Stimulated activated naive CD8-positive, alpha-beta T cell treated with anti-CD3 and anti-CD28 coated beads, Interleukin-15, amount 100 ng/mL, for 72 hours (primary cell): Measurements from ENCODE around the gene OLA1.
A peak's percentile ranks its signal among the peaks of the same experiment; 100 is the strongest.

Experiments used
- ATAC-seq: fragments of 150-1000 bp; cut with Tn5 transposase; 2 replicates; pipeline ENCODE4 v1.10.0; 2021; ENCODE audit warnings: mild to moderate bottlenecking, moderate library complexity
- DNase-seq, 2 donors: peaks; one replicate each; pipeline ENCODE4 v3.0.0; 2021 to 2022
- H3K27ac Mint-ChIP-seq, 2 donors: one replicate each; pipeline ENCODE4 v1.8.0; 2022; ENCODE audit warnings: mild to moderate bottlenecking in 2 of 2, mixed read lengths in 2 of 2, moderate library complexity in 2 of 2
- H3K27me3 Mint-ChIP-seq: one replicate; pipeline ENCODE4 v1.8.0; 2022; ENCODE audit warnings: mixed read lengths
- H3K4me1 Mint-ChIP-seq: one replicate; pipeline ENCODE4 v1.8.0; 2022; ENCODE audit warnings: mild to moderate bottlenecking, mixed read lengths
- H3K4me3 Mint-ChIP-seq, 2 donors: one replicate each; pipeline ENCODE4 v1.8.0; 2022; ENCODE audit warnings: mild to moderate bottlenecking in 2 of 2, mixed read lengths in 2 of 2, moderate library complexity in 1 of 2
- H3K9me3 Mint-ChIP-seq, 2 donors: one replicate each; pipeline ENCODE4 v1.8.0; 2022; ENCODE audit warnings: mixed read lengths in 2 of 2

OLA1 gene

DNA sequence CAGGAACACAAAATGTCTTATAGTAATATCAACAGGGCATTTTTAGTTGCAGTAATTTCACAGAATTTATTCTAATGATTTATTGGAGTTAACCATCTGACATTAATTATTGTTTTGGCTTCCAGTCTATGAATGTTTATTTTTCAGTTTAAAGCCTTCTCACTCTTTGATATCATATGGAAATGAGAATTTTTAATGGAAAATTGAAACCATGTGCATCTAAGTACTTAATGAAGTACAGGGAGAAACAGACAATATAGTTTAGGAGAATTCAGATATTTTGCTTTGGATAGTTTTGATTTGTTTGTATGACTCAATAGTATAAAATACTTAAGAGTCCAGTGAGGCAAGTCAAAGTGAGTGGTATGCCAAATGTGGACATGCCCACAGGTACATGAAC, 126.1 kb downstream of the OLA1 start:
- Mint-ChIP-seq H3K9me3 (no peaks in the 10 kb centered on the region), H3K4me3 (no peak overlapping the region), H3K4me1 (peaks cover 7% of the 10 kb centered on the region), H3K27ac (no peak overlapping the region), H3K27me3 (no peaks in the 10 kb centered on the region)
- no peak for ATAC-seq
- no peak for DNase-seq

DNA sequence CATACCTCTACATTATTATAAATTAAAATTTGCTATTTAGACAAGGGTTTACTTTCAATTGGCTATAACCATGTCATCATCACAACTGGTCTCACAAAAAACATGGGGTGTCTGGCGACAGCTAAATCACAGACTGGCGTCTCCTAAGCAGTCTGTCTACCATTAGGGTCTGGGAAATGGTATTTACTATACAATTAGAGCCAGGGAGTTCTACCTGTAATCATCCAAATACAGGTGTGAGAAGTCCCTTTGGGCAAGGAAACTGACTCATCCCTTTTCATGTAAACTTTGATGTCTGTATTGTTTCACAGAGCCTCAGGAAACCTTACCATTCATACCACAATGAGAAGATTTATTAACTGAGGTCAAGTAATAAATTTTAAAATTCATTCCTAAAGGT, 126.7 kb downstream of the OLA1 start:
- H3K9me3 Mint-ChIP-seq, result no peaks in the 10 kb centered on the region
- H3K4me3 Mint-ChIP-seq, result no peak overlapping the region
- no peaks in the 10 kb centered on the region for H3K27me3 Mint-ChIP-seq
- ATAC-seq (no peak), DNase-seq (no peak)
- H3K4me1 Mint-ChIP-seq, result peaks cover 7% of the 10 kb centered on the region
- H3K27ac Mint-ChIP-seq, result no peak overlapping the region

DNA sequence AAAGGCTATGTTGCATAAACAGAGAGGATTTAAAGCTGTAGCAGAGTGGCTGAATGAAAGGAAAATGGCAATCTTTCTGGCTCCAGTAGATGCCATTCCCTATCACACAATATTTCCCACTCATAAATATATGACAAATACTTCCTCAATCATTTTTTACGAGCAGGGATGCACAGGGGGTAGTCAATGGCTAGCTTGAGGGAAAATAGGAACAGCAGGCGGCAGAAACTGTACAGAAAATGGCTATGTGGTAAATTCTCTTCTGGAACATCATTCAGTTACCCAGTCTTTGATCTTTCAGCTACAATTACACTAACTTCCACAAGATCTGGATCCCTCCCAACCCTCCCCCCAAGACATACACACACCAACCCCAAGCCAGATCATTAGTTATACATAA, 127.2 kb downstream of the OLA1 start:
- no peak for ATAC-seq
- H3K9me3 Mint-ChIP-seq, result no peaks in the 10 kb centered on the region
- no peaks in the 10 kb centered on the region for H3K27me3 Mint-ChIP-seq
- peaks cover 7% of the 10 kb centered on the region for H3K4me1 Mint-ChIP-seq
- H3K27ac Mint-ChIP-seq, result no peak overlapping the region
- no peak overlapping the region for H3K4me3 Mint-ChIP-seq
- DNase-seq, result no peak

DNA sequence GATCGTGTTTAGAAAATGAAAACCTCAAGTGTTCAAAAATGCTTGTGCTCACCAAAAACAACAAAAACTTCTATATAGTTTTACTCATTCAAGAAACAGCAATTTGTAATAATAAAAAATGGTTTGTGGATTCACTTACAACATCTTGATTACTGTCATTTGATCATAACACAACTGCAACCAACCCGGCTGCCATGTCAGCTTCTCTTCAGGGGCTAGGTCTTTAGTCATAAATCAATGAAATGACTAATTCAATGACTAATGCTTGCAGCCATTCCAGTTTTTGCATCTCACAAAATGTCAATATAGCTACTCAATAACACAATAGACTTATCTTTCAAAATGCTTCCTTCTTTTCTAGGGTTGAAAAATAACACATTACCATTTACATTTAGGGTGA, 128.0 kb downstream of the OLA1 start:
- H3K4me3 Mint-ChIP-seq, result no peak overlapping the region

DNA sequence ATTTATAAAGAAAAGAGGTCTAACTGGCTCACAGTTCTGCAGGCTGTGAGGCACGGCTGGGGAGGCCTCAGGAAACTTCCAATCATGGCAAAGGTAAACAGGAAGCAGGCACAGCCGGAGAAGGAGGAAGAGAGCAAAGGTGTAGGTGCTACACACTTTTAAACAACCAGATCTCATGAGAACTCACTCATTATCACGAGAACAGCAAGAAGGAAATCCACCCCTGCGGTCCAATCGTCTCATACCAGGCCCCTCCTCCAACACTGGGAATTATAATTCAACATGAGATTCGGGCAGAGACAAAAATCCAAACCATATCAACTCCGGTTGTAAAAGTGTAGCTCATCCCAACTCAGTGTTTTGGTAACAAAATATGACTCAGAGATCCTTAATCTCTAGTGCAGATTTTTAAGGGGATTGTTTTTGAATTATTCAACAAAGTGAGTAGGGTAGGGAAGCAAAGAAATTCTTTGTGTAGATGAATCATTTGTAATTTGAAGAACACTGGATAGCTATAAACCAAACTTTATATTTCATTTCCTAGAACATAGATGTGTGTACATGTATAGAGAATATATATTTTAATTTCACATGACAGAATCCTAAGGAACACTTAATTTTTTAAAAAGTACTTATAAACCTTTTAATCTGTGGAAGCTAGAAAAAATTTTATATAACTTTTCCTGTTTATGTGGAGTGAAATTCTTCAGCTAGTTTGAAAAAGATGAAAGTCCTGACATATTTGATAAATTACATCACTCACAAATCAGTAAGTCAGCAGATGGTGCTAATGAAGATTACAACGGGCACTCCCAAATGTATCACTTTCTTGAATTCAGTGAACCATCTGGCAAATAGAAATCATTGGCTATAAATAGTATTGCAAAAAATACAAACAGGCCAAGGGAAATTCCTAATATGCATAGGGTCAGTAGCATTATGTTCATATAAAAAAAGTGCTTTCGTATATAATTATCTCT, 130.1 kb downstream of the OLA1 start:
- peaks cover 7% of the 10 kb centered on the region for H3K4me1 Mint-ChIP-seq
- no peak for ATAC-seq
- no peaks in the 10 kb centered on the region for H3K27me3 Mint-ChIP-seq
- no peak for DNase-seq
- H3K27ac Mint-ChIP-seq, result no peak overlapping the region
- H3K4me3 Mint-ChIP-seq, result no peak overlapping the region
- no peaks in the 10 kb centered on the region for H3K9me3 Mint-ChIP-seq

More for the DNA sequence above, 128.0 kb downstream of the OLA1 start:
- H3K27ac Mint-ChIP-seq, result no peak overlapping the region
- no peaks in the 10 kb centered on the region for H3K9me3 Mint-ChIP-seq
- H3K27me3 Mint-ChIP-seq, result no peaks in the 10 kb centered on the region
- DNase-seq, result peak in 1 of 2 donors; percentile 22
- peak; percentile 74 for ATAC-seq
- H3K4me1 Mint-ChIP-seq, result peaks cover 7% of the 10 kb centered on the region

DNA sequence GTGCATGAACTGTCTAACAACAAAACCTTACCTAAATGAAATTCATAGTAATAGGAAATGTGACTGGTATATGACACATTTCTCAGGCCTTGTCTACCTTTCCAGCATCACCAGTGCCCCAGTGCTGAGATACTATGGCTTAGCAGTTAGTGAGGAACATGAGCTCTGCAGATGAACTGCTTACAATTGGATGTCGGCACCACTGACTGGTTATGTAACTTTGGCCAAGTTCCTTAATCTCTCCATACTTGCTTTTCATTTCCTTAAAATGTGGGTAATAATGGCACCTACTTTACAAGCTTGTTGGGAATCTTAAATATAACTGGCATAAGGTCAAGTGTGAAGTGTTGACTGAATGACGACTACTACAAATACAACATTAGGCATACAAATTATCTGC, 136.3 kb downstream of the OLA1 start:
- DNase-seq (no peak), ATAC-seq (no peak)
- no peaks in the 10 kb centered on the region for H3K4me1 Mint-ChIP-seq
- no peaks in the 10 kb centered on the region for H3K9me3 Mint-ChIP-seq
- no peak overlapping the region for H3K4me3 Mint-ChIP-seq
- H3K27me3 Mint-ChIP-seq, result no peaks in the 10 kb centered on the region
- no peak overlapping the region for H3K27ac Mint-ChIP-seq

DNA sequence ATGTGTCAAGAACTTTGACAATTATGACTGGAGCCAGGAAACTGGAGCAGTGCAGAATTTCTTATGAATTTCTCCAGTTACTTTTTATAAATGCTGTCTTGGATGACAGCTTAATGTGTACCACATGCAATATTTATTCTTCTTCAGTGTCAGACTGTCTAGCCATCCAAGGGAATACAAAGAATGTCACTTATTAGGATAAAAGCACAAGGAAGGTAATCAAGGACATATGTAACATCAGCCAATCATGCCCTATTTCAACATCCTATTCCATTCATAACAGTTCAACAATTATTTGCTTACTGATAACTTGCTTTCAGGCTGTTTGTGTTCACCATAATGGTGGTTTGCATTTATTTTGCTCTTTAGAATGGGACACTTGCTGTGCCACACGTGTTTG, 139.8 kb downstream of the OLA1 start:
- DNase-seq (no peak), ATAC-seq (no peak)
- H3K9me3 Mint-ChIP-seq, result no peaks in the 10 kb centered on the region
- no peaks in the 10 kb centered on the region for H3K4me1 Mint-ChIP-seq
- no peak overlapping the region for H3K4me3 Mint-ChIP-seq
- no peaks in the 10 kb centered on the region for H3K27me3 Mint-ChIP-seq
- no peak overlapping the region for H3K27ac Mint-ChIP-seq

DNA sequence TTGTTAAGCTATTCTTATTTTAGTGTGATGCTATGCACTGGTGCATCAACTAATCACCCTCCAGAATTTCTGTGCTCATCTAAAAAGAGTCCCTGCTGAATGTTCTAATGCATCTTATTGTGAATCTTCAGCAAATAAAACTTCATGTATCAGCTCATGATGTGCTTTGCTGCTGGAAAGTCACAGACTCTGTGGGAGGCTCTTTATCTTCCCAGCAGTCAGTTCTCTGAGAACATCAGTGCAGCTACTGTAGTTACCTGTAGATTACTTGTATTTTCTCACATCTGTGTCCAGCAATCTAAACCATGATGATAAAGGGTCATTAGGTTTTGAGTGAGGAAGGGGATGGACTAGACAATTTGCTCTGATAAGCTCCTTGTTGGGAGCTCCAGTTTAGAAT, 141.6 kb downstream of the OLA1 start:
- DNase-seq (no peak), ATAC-seq (no peak)
- no peaks in the 10 kb centered on the region for H3K9me3 Mint-ChIP-seq
- no peak overlapping the region for H3K27ac Mint-ChIP-seq
- H3K27me3 Mint-ChIP-seq, result no peaks in the 10 kb centered on the region
- H3K4me3 Mint-ChIP-seq, result no peak overlapping the region
- H3K4me1 Mint-ChIP-seq, result no peaks in the 10 kb centered on the region

DNA sequence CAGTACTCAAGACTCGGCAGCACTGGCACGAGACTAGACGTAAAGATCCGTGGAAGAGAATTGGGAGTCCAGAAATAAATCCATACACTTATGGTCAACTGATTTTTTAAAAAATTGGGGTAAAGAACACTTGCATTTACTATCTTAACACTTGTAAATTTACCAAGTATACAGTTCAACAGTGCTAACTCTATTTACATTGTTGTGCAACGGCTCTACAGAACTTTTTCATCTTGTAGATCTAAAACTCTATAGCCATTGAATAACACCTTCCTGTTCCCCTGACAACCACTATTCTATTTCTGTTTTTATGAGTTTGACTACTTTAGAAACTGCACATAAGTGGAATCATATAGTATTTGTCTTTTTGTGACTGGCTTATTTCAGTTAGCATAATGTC, 153.8 kb downstream of the OLA1 start:
- H3K27me3 Mint-ChIP-seq, result no peaks in the 10 kb centered on the region
- H3K9me3 Mint-ChIP-seq, result no peaks in the 10 kb centered on the region
- ATAC-seq, result no peak
- DNase-seq, result no peak
- H3K4me3 Mint-ChIP-seq, result no peak overlapping the region
- no peak overlapping the region for H3K27ac Mint-ChIP-seq
- no peaks in the 10 kb centered on the region for H3K4me1 Mint-ChIP-seq

DNA sequence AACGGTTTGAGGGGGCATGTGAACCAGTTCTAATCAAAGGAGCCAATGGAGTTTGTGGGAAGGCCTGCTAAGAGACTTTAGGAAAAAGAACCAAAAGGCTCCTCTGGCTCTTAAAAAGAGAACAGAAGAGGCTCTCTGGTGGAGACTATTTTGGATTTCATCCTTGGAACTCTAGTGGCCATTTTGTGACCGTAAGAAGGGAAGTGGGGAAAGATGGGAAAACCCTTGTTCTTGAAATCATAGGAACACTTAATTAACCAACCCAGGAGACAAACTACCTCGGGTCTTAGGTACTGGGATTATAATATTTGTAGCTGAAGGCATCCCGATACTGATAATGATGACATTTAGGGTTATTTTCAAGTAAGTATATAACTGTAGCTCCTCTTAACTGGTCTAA, 157.9 kb downstream of the OLA1 start:
- Mint-ChIP-seq H3K27me3 (no peaks in the 10 kb centered on the region), H3K4me1 (no peaks in the 10 kb centered on the region), H3K27ac (no peak overlapping the region), H3K4me3 (no peak overlapping the region), H3K9me3 (no peaks in the 10 kb centered on the region)
- no peak for DNase-seq
- ATAC-seq, result no peak

DNA sequence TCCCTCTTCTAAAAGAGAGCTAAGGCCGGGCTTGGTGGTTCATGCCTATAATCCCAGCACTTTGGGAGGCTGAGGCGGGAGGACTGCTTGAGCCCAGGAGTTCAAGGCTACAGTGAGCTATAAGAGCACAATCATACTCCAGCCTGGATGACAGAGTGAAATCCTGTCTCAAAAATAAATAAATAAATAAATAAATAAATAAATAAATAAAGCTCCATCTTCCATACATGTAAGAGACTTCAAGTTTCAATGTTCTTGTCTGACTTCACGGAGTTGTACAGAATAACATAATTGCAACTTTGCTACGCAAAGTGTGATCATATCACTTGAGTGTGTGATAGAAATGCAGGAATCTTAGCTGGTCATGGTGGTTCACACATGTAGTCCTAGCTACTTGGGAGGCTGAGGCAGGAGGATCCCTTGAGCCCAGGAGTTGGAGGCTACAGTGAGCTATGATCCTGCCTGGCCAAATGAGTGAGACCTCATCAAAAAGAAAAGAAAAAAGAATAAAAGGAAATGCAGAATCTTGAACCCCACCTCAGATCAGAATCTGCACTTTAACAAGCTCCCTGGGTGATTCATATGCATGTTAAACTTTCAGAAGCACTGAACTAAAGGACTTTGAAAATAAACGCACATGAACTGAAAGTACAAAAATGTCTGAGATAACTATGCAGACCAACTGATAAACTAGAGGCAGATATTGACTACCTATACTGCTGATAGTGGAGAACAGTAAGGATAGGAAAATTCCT, 159.4 kb downstream of the OLA1 start:
- Mint-ChIP-seq H3K27ac (no peak overlapping the region), H3K27me3 (no peaks in the 10 kb centered on the region), H3K9me3 (no peaks in the 10 kb centered on the region), H3K4me3 (no peak overlapping the region), H3K4me1 (no peaks in the 10 kb centered on the region)
- DNase-seq (no peak), ATAC-seq (no peak)

DNA sequence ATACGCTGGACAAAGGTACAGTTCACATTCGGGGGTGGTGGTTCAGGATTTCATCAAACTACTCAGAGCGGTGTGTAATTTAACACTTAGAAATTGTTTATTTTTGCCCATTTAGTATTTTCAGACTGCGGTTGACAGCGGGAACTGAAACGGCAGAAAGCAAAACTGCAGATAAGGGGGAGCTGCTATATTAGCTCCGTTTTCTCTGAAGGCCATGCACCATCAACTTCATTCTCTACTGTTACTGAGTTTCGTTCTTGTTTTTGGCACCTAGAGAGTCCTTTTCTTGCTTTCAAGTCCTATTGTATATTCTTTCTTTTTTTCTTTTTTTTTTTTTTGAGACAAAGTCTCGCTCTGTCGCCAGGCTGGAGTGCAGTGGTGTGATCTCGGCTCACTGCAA, 161.6 kb downstream of the OLA1 start:
- no peaks in the 10 kb centered on the region for H3K27me3 Mint-ChIP-seq
- ATAC-seq, result no peak
- no peak for DNase-seq
- H3K4me3 Mint-ChIP-seq, result no peak overlapping the region
- H3K27ac Mint-ChIP-seq, result no peak overlapping the region
- H3K4me1 Mint-ChIP-seq, result no peaks in the 10 kb centered on the region
- no peaks in the 10 kb centered on the region for H3K9me3 Mint-ChIP-seq

DNA sequence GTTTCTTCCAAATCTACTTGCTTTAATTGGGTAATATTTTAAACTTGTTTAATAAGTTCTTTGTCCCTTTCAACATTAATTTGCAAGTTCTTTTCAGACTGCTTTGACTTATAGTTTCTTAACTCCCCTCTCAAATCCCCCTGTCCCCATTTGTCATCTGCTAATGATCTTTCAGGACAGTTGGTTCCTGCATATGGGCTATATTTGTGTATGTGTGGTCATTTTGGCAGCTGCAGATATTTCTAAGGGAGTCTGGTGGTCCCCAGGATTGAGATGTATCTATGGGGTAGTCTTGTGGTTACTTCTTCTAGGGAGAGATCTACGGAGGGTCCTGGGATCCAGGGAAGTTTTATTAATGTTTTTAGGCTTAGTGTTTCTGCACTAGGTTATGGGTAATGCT, 162.6 kb downstream of the OLA1 start:
- no peaks in the 10 kb centered on the region for H3K9me3 Mint-ChIP-seq
- H3K4me1 Mint-ChIP-seq, result no peaks in the 10 kb centered on the region
- no peak overlapping the region for H3K4me3 Mint-ChIP-seq
- ATAC-seq (no peak), DNase-seq (no peak)
- no peaks in the 10 kb centered on the region for H3K27me3 Mint-ChIP-seq
- no peak overlapping the region for H3K27ac Mint-ChIP-seq

DNA sequence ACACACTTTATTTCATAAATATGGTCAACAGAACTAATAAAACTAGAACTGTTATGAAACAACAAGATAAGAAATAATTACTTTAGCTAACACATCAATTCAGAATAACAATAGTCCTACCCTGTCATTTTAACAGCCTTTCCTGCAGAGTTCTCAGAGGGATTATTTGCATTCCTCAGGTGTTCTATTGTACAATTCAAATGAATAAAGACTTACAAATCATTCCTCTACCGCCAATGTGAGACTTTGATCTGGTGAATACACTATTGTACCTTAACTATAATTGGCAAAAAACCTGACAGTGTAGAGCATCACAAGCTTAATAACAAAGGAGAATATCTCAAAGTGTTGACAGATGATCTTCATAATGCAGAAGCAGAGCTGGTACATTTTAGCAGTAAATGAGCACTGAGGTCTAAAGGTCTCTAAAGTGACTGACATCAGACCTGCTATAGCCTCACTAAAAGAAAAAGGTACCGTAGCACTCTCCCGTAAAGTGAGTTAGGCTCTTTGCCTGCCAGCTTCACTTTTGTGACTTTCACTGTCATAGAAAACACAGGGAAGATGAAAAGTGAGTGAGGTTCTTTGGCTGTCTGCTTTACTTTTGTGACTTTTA, 164.4 kb downstream of the OLA1 start:
- ATAC-seq (no peak), DNase-seq (no peak)
- Mint-ChIP-seq H3K4me1 (no peaks in the 10 kb centered on the region), H3K27ac (no peak overlapping the region), H3K27me3 (no peaks in the 10 kb centered on the region), H3K4me3 (no peak overlapping the region), H3K9me3 (no peaks in the 10 kb centered on the region)

DNA sequence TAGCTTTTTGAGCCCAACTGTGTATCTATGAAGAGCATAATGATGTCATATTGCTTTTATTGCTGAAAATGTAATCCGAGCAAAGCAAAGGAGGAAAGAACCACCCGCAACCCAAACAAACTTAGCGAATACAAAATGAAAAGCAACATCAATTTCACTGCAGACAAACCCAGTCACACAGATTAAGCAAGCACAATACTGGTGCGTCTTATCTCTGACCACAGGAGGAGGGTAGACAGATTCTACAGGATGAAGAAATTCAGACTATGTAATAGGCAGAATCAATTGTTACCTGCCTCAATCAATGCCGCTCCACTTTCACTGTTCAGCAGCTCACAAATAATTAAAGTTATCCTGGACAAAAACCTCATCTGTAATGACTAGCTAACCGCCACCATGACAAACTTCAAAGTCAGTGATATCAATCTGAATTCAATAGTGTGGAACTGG, 167.6 kb downstream of the OLA1 start:
- H3K27ac Mint-ChIP-seq, result no peak overlapping the region
- H3K27me3 Mint-ChIP-seq, result no peaks in the 10 kb centered on the region
- no peak overlapping the region for H3K4me3 Mint-ChIP-seq
- no peak for DNase-seq
- H3K9me3 Mint-ChIP-seq, result no peaks in the 10 kb centered on the region
- no peak for ATAC-seq
- H3K4me1 Mint-ChIP-seq, result no peaks in the 10 kb centered on the region

DNA sequence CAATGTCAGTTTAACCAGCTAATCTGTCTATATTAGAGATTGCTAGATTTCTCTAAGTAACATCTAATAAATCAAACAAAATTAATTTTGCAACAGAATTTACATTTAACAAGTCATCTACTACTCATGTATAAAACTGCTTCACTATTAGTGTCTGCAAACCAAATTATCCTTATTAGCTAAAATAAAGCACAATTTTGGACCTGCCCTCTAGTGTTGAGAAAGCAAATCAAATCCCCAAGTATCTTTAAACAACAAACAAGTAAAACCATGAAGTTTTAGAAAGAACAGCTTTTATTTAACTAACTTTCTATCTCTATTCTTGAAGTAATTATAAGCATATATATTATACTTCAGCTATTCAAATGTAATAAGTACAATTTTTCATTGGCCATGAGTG, 170.1 kb downstream of the OLA1 start:
- H3K4me1 Mint-ChIP-seq, result no peaks in the 10 kb centered on the region
- H3K4me3 Mint-ChIP-seq, result no peak overlapping the region
- H3K9me3 Mint-ChIP-seq, result no peaks in the 10 kb centered on the region
- DNase-seq (no peak), ATAC-seq (no peak)
- H3K27ac Mint-ChIP-seq, result no peak overlapping the region
- no peaks in the 10 kb centered on the region for H3K27me3 Mint-ChIP-seq
